ENCODE results near the gene PDE4D.

The PDE4D gene

GRCh38 chr5:58969253-58969652 lies 924.3 kb downstream of the PDE4D start:
- no peak for TF ChIP-seq ZNF70 (CRISPR knock-in tag; IDR thresholded peaks at IDR 0.05)
- no peak for TF ChIP-seq TOX (CRISPR knock-in tag; IDR thresholded peaks at IDR 0.05; ENCODE audit: borderline replicate concordance)
- no peak for TF ChIP-seq ZC3H10 (CRISPR knock-in tag; IDR thresholded peaks at IDR 0.05)
- no peak for TF ChIP-seq OSR1 (CRISPR knock-in tag; IDR thresholded peaks at IDR 0.05)
- no peak for TF ChIP-seq ZNF8 (CRISPR knock-in tag; IDR thresholded peaks at IDR 0.05)
- no peak for TF ChIP-seq CSDC2 (CRISPR knock-in tag; IDR thresholded peaks at IDR 0.05)
- TF ChIP-seq ZFP30 (CRISPR knock-in tag; IDR thresholded peaks at IDR 0.05) = no peak
- no peak for TF ChIP-seq TSHZ2 (CRISPR knock-in tag; IDR thresholded peaks at IDR 0.05)
- no peak for TF ChIP-seq GLIS3 (CRISPR knock-in tag; IDR thresholded peaks at IDR 0.05)
- TF ChIP-seq CSRNP3 (CRISPR knock-in tag; IDR thresholded peaks at IDR 0.05) = no peak
- TF ChIP-seq SNAI2 (CRISPR knock-in tag; IDR thresholded peaks at IDR 0.05) = no peak
- TF ChIP-seq, protein P1, sequence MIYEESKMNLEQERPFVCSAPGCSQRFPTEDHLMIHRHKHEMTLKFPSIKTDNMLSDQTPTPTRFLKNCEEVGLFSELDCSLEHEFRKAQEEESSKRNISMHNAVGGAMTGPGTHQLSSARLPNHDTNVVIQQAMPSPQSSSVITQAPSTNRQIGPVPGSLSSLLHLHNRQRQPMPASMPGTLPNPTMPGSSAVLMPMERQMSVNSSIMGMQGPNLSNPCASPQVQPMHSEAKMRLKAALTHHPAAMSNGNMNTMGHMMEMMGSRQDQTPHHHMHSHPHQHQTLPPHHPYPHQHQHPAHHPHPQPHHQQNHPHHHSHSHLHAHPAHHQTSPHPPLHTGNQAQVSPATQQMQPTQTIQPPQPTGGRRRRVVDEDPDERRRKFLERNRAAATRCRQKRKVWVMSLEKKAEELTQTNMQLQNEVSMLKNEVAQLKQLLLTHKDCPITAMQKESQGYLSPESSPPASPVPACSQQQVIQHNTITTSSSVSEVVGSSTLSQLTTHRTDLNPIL (CRISPR knock-in tag; IDR thresholded peaks at IDR 0.05; ENCODE audit: low read depth) = no peak
- no peak for TF ChIP-seq BACH2 (CRISPR knock-in tag; IDR thresholded peaks at IDR 0.05; ENCODE audit: borderline replicate concordance)
- TF ChIP-seq ARNTL (CRISPR knock-in tag; IDR thresholded peaks at IDR 0.05; ENCODE audit: borderline replicate concordance, low read depth) = no peak
- no peak for TF ChIP-seq RARB (CRISPR knock-in tag; IDR thresholded peaks at IDR 0.05)
- no peak for TF ChIP-seq ISL1 (CRISPR knock-in tag; IDR thresholded peaks at IDR 0.05)
- no peak for ATAC-seq

DNA sequence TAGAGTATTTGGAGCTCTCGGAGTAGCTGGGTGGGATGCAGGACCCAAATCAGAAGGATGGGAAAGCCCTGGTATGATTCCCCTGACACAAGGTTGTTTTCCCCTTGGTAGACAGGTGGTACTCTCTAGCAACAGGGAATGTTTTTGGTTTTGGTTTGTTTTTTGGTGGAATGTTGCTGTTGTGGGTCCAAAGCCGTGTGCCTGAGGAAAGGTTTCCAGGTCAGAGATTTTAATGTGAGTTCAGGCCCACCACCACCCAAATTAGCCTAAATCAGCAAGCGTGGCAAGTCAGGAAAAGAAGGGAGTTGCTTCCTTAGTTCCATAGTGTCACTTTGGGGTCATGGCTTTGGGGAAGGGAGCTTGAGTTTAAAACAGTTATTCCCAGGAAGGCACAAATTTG lies 925.2 kb downstream of the PDE4D start:
- no peak for ATAC-seq
- TF ChIP-seq ZNF565 (CRISPR knock-in tag; conservative IDR thresholded peaks at IDR 0.05; ENCODE audit: low read depth) (no peak), POU6F1 (CRISPR knock-in tag; IDR thresholded peaks at IDR 0.05; ENCODE audit: borderline replicate concordance, low read depth) (no peak), CSRNP3 (CRISPR knock-in tag; IDR thresholded peaks at IDR 0.05) (no peak), PPARA (CRISPR knock-in tag; IDR thresholded peaks at IDR 0.05; ENCODE audit: borderline replicate concordance) (no peak), ZNF70 (CRISPR knock-in tag; IDR thresholded peaks at IDR 0.05) (no peak), GLIS3 (CRISPR knock-in tag; IDR thresholded peaks at IDR 0.05) (no peak), ARNTL (CRISPR knock-in tag; IDR thresholded peaks at IDR 0.05; ENCODE audit: borderline replicate concordance, low read depth) (no peak), ZNF8 (CRISPR knock-in tag; IDR thresholded peaks at IDR 0.05) (no peak), TSHZ2 (CRISPR knock-in tag; IDR thresholded peaks at IDR 0.05) (no peak), OSR1 (CRISPR knock-in tag; IDR thresholded peaks at IDR 0.05) (no peak), ISL1 (CRISPR knock-in tag; IDR thresholded peaks at IDR 0.05) (no peak), BACH2 (CRISPR knock-in tag; IDR thresholded peaks at IDR 0.05; ENCODE audit: borderline replicate concordance) (no peak), ZFP3 (CRISPR knock-in tag; IDR thresholded peaks at IDR 0.05) (no peak), ZC3H10 (CRISPR knock-in tag; IDR thresholded peaks at IDR 0.05) (no peak), SNAI2 (CRISPR knock-in tag; IDR thresholded peaks at IDR 0.05) (no peak), RARB (CRISPR knock-in tag; IDR thresholded peaks at IDR 0.05) (no peak)
- TF ChIP-seq, protein P1 (CRISPR knock-in tag; IDR thresholded peaks at IDR 0.05; ENCODE audit: low read depth) = no peak

Measured in SK-N-SH treated with all-trans-retinoic acid at 6 μM for 48 hours (cell line).